ENCODE data around the gene CYP27B1. TPM values are rescaled to one million over a fixed set of nuclear protein-coding genes. Genes with fewer than 3 reads are reported as not detected.

Gene CYP27B1
- total and polyA plus RNA-seq, 10 of the 15 experiments (the other 5 are each of a cell fraction or from before 2014, with no cell fraction given): 0.10 to 2.7 (median 1.1) TPM

GRCh38 chr12:57744777-57745484 is 21.9 kb downstream of the CYP27B1 start, which contains the start of gene TSPAN31 (continued):
- TF ChIP-seq ZNF687 (IDR thresholded peaks at IDR 0.05) (no peak), MEF2B (IDR thresholded peaks at IDR 0.05; ENCODE audit: partially characterized antibody, poor library complexity, severe bottlenecking) (no peak), CBX3 (IDR thresholded peaks at IDR 0.05; ENCODE audit: borderline replicate concordance, low read depth) (no peak), KDM1A (IDR thresholded peaks at IDR 0.05; ENCODE audit: borderline replicate concordance) (no peak), E4F1 (IDR thresholded peaks at IDR 0.05; ENCODE audit: borderline replicate concordance, partially characterized antibody) (no peak), STAT1 (conservative IDR thresholded peaks at IDR 0.05) (no peak), BRCA1 (IDR thresholded peaks at IDR 0.05; ENCODE audit: low read depth, low read length) (no peak), ZNF622 (IDR thresholded peaks at IDR 0.05) (0 out of 2 replicates have a peak, but pooled peaks have one; percentile 14), POLR2AphosphoS5 (IDR thresholded peaks at IDR 0.05; ENCODE audit: low read length) (peak; percentile 60), NR2C2 (IDR thresholded peaks at IDR 0.05; ENCODE audit: borderline replicate concordance, control insufficient read depth, insufficient read length, low read depth) (no peak), SMC3 (IDR thresholded peaks at IDR 0.05; ENCODE audit: borderline replicate concordance, low read length) (no peak), CEBPZ (IDR thresholded peaks at IDR 0.05; ENCODE audit: low read depth, low read length) (peak; percentile 64), HDAC6 (IDR thresholded peaks at IDR 0.05; ENCODE audit: unreplicated experiment) (no peak), PBX3 (IDR thresholded peaks at IDR 0.05; ENCODE audit: insufficient replicate concordance, low read depth, low read length) (peak; percentile 97), FOXK2 (IDR thresholded peaks at IDR 0.05) (no peak), CHD2 (IDR thresholded peaks at IDR 0.05; ENCODE audit: borderline replicate concordance, low read depth, low read length) (peak; percentile 88), ATF7 (IDR thresholded peaks at IDR 0.05; ENCODE audit: low read depth) (peak; percentile 100), HDAC2 (IDR thresholded peaks at IDR 0.05) (no peak), CEBPB (IDR thresholded peaks at IDR 0.05; ENCODE audit: borderline replicate concordance in 1 of 2, low read depth in 2 of 2, low read length in 2 of 2) (no peak)

Measured in GM12878 (cell line).